ENCODE measurements around the gene OGA.

Gene OGA

GRCh38 chr10:101843032-101844021 lies 25.1 kb upstream of the OGA start, which contains the start of gene KCNIP2:
KCNIP2 (minus strand) TSS chr10:101843800; CDS start chr10:101843568, 232 bp downstream.
- Histone ChIP-seq H3K27me3 (replicated peaks) (no peaks in the 10 kb centered on the region), H3K27ac (no peak within 1 kb of the TSS), H3K4me3 (ENCODE audit: low read depth, low read length) (peak within 1 kb of the TSS; percentile 24), H3K36me3 (replicated peaks) (no peaks in the 10 kb centered on the region)
- in situ Hi-C loops (cut with HindIII; ENCODE audit: low pct_ligation_motif_present, low sequenced_read_pairs), result no loop called here
- TF ChIP-seq CTCF (IDR thresholded peaks at IDR 0.05; ENCODE audit: low read depth, low read length, missing control alignments), result peak; percentile 66
- no peak for DNase-seq

- TF ChIP-seq CTCF (IDR thresholded peaks at IDR 0.05; ENCODE audit: low read depth, low read length, missing control alignments), result no peak
- Histone ChIP-seq H3K4me3 (ENCODE audit: low read depth, low read length) (no peak overlapping the region), H3K27ac (no peak overlapping the region), H3K36me3 (replicated peaks) (no peaks in the 10 kb centered on the region), H3K27me3 (replicated peaks) (no peaks in the 10 kb centered on the region)
- no peak for DNase-seq
- in situ Hi-C loops (cut with HindIII; ENCODE audit: low pct_ligation_motif_present, low sequenced_read_pairs), result no loop called here
Observed at GRCh38 chr10:101841826-101842225, 23.6 kb upstream of the OGA start.

- Histone ChIP-seq H3K36me3 (replicated peaks) (no peaks in the 10 kb centered on the region), H3K27me3 (replicated peaks) (no peaks in the 10 kb centered on the region), H3K4me3 (ENCODE audit: low read depth, low read length) (peak overlapping the region; percentile 48), H3K27ac (no peak overlapping the region)
- in situ Hi-C loops (cut with HindIII; ENCODE audit: low pct_ligation_motif_present, low sequenced_read_pairs), result no loop called here
- DNase-seq, result peak; percentile 77
- TF ChIP-seq CTCF (IDR thresholded peaks at IDR 0.05; ENCODE audit: low read depth, low read length, missing control alignments), result peak; percentile 99
Observed at GRCh38 chr10:101840741-101841453, 22.7 kb upstream of the OGA start.

GRCh38 chr10:101840102-101840684 lies 21.9 kb upstream of the OGA start:
- Histone ChIP-seq H3K27me3 (replicated peaks) (no peaks in the 10 kb centered on the region), H3K27ac (no peak overlapping the region), H3K4me3 (ENCODE audit: low read depth, low read length) (peak overlapping the region; percentile 48), H3K36me3 (replicated peaks) (no peaks in the 10 kb centered on the region)
- in situ Hi-C loops (cut with HindIII; ENCODE audit: low pct_ligation_motif_present, low sequenced_read_pairs), result no loop called here
- TF ChIP-seq CTCF (IDR thresholded peaks at IDR 0.05; ENCODE audit: low read depth, low read length, missing control alignments), result no peak
- no peak for DNase-seq

GRCh38 chr10:101839416-101840063 lies 21.3 kb upstream of the OGA start:
- DNase-seq, result no peak
- Histone ChIP-seq H3K4me3 (ENCODE audit: low read depth, low read length) (peak overlapping the region; percentile 37), H3K27ac (no peak overlapping the region), H3K27me3 (replicated peaks) (no peaks in the 10 kb centered on the region), H3K36me3 (replicated peaks) (no peaks in the 10 kb centered on the region)
- in situ Hi-C loops (cut with HindIII; ENCODE audit: low pct_ligation_motif_present, low sequenced_read_pairs), result no loop called here
- TF ChIP-seq CTCF (IDR thresholded peaks at IDR 0.05; ENCODE audit: low read depth, low read length, missing control alignments), result no peak
